HG02623 (cell line): ENCODE measurements around the gene ANKRD13D.
A peak's percentile ranks its signal among the peaks of the same experiment; 100 is the strongest.
"Not testable (repeated sequence)": the region's sequence is repeated elsewhere in the genome, so short reads cannot be mapped to it uniquely, and the experiment has no call there.

Experiments used
- ATAC-seq: cut with Tn5 transposase; IDR thresholded peaks from one replicate; pipeline ENCODE4 v1.9.1; 2021; ENCODE audit warnings: moderate library complexity; ENCODE audit not compliant: unreplicated experiment

ANKRD13D gene

GRCh38 chr11:67317205-67317887 lies 28.2 kb downstream of the ANKRD13D start:
- peak; percentile 77 for ATAC-seq

- peak; percentile 4 for ATAC-seq
Observed at GRCh38 chr11:67317888-67318555, 28.9 kb downstream of the ANKRD13D start.

GRCh38 chr11:67318876-67319275 lies 29.8 kb downstream of the ANKRD13D start:
- ATAC-seq = not testable (repeated sequence)

- ATAC-seq = no peak
Observed at GRCh38 chr11:67320011-67320410, 30.9 kb downstream of the ANKRD13D start.

- no peak for ATAC-seq
Observed at GRCh38 chr11:67320691-67321090, 31.6 kb downstream of the ANKRD13D start.

- ATAC-seq = no peak
Observed at GRCh38 chr11:67321313-67321871, 32.3 kb downstream of the ANKRD13D start.

- no peak for ATAC-seq
Observed at GRCh38 chr11:67322049-67322448, 32.9 kb downstream of the ANKRD13D start.

- ATAC-seq = no peak
Observed at GRCh38 chr11:67323526-67323925, 34.4 kb downstream of the ANKRD13D start.

- no peak for ATAC-seq
Observed at GRCh38 chr11:67332081-67332691, 43.1 kb downstream of the ANKRD13D start.

- ATAC-seq = no peak
Observed at GRCh38 chr11:67337257-67337656, 48.2 kb downstream of the ANKRD13D start.

GRCh38 chr11:67344264-67344663 lies 55.2 kb downstream of the ANKRD13D start:
- ATAC-seq = no peak

- ATAC-seq = no peak
Observed at GRCh38 chr11:67345247-67345919, 56.3 kb downstream of the ANKRD13D start.

GRCh38 chr11:67345920-67346819 lies 57.1 kb downstream of the ANKRD13D start:
- ATAC-seq = no peak

- ATAC-seq = no peak
Observed at GRCh38 chr11:67347964-67348749, 59.1 kb downstream of the ANKRD13D start.

GRCh38 chr11:67349036-67349435 lies 59.9 kb downstream of the ANKRD13D start:
- ATAC-seq = no peak

GRCh38 chr11:67349457-67349856 lies 60.4 kb downstream of the ANKRD13D start:
- no peak for ATAC-seq

GRCh38 chr11:67349928-67350465 lies 60.9 kb downstream of the ANKRD13D start:
- ATAC-seq = no peak

- ATAC-seq = no peak
Observed at GRCh38 chr11:67351275-67352005, 62.3 kb downstream of the ANKRD13D start.
